Superior temporal gyrus (tissue), 1 donor: ENCODE measurements around the gene MARCHF5.
"Not testable (repeated sequence)": the region's sequence is repeated elsewhere in the genome, so short reads cannot be mapped to it uniquely, and the experiment has no call there.

ENCODE experiments used
- DNase-seq: peaks from one replicate; pipeline ENCODE4 v3.0.0-alpha.2; 2016; ENCODE audit errors: extremely low spot score

MARCHF5 gene

GRCh38 chr10:92304061-92304460, 13.1 kb downstream of the MARCHF5 start:
- no peak for DNase-seq

- DNase-seq = no peak
Measured at GRCh38 chr10:92305133-92306072, 14.4 kb downstream of the MARCHF5 start.

- DNase-seq = no peak
Measured at GRCh38 chr10:92309272-92309671, 18.3 kb downstream of the MARCHF5 start.

- no peak for DNase-seq
Measured at GRCh38 chr10:92313750-92314149, 22.8 kb downstream of the MARCHF5 start.

- no peak for DNase-seq
Measured at GRCh38 chr10:92316610-92317009, 25.6 kb downstream of the MARCHF5 start.

- no peak for DNase-seq
Measured at GRCh38 chr10:92323079-92323478, 32.1 kb downstream of the MARCHF5 start.

- DNase-seq = no peak
Measured at GRCh38 chr10:92327445-92328433, 36.8 kb downstream of the MARCHF5 start.

- DNase-seq = no peak
Measured at GRCh38 chr10:92328993-92329392, 38.0 kb downstream of the MARCHF5 start.

- not testable (repeated sequence) for DNase-seq
Measured at GRCh38 chr10:92329927-92330326, 39.0 kb downstream of the MARCHF5 start.

GRCh38 chr10:92342796-92343195, 51.8 kb downstream of the MARCHF5 start:
- DNase-seq = peak; percentile 5

- not testable (repeated sequence) for DNase-seq
Measured at GRCh38 chr10:92345575-92345974, 54.6 kb downstream of the MARCHF5 start.

GRCh38 chr10:92347035-92347676, 56.2 kb downstream of the MARCHF5 start:
- not testable (repeated sequence) for DNase-seq

- DNase-seq = no peak
Measured at GRCh38 chr10:92350411-92350810, 59.4 kb downstream of the MARCHF5 start.

GRCh38 chr10:92354587-92354986, 63.6 kb downstream of the MARCHF5 start:
- no peak for DNase-seq

GRCh38 chr10:92356041-92356440, 65.1 kb downstream of the MARCHF5 start:
- DNase-seq = no peak

- DNase-seq = no peak
Measured at GRCh38 chr10:92363498-92363897, 72.5 kb downstream of the MARCHF5 start.

GRCh38 chr10:92366412-92367021, 75.5 kb downstream of the MARCHF5 start:
- no peak for DNase-seq

GRCh38 chr10:92377962-92378361, 87.0 kb downstream of the MARCHF5 start:
- no peak for DNase-seq

- DNase-seq = no peak
Measured at GRCh38 chr10:92381543-92381954, 90.6 kb downstream of the MARCHF5 start.

- DNase-seq = no peak
Measured at GRCh38 chr10:92382631-92383030, 91.7 kb downstream of the MARCHF5 start.

GRCh38 chr10:92384741-92385140, 93.8 kb downstream of the MARCHF5 start:
- no peak for DNase-seq
